ENCODE results near the gene OR5AU1.

OR5AU1 gene

GRCh38 chr14:21201732-21202462, 46.0 kb upstream of the OR5AU1 start:
- no peak overlapping the region for H3K4me3 ChIP-seq (replicated peaks; ENCODE audit: low read depth, low read length)
- TF ChIP-seq, protein P1, sequence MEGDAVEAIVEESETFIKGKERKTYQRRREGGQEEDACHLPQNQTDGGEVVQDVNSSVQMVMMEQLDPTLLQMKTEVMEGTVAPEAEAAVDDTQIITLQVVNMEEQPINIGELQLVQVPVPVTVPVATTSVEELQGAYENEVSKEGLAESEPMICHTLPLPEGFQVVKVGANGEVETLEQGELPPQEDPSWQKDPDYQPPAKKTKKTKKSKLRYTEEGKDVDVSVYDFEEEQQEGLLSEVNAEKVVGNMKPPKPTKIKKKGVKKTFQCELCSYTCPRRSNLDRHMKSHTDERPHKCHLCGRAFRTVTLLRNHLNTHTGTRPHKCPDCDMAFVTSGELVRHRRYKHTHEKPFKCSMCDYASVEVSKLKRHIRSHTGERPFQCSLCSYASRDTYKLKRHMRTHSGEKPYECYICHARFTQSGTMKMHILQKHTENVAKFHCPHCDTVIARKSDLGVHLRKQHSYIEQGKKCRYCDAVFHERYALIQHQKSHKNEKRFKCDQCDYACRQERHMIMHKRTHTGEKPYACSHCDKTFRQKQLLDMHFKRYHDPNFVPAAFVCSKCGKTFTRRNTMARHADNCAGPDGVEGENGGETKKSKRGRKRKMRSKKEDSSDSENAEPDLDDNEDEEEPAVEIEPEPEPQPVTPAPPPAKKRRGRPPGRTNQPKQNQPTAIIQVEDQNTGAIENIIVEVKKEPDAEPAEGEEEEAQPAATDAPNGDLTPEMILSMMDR (IDR thresholded peaks at IDR 0.05; ENCODE audit: low read depth, low read length, missing control alignments), result no peak
- DNase-seq (ENCODE audit: extremely low read depth, low read depth), result no peak

GRCh38 chr14:21200752-21201461, 45.0 kb upstream of the OR5AU1 start:
- H3K4me3 ChIP-seq (replicated peaks; ENCODE audit: low read depth, low read length), result no peak overlapping the region
- no peak for DNase-seq (ENCODE audit: extremely low read depth, low read depth)
- TF ChIP-seq, protein P1 (IDR thresholded peaks at IDR 0.05; ENCODE audit: low read depth, low read length, missing control alignments), result no peak

DNA sequence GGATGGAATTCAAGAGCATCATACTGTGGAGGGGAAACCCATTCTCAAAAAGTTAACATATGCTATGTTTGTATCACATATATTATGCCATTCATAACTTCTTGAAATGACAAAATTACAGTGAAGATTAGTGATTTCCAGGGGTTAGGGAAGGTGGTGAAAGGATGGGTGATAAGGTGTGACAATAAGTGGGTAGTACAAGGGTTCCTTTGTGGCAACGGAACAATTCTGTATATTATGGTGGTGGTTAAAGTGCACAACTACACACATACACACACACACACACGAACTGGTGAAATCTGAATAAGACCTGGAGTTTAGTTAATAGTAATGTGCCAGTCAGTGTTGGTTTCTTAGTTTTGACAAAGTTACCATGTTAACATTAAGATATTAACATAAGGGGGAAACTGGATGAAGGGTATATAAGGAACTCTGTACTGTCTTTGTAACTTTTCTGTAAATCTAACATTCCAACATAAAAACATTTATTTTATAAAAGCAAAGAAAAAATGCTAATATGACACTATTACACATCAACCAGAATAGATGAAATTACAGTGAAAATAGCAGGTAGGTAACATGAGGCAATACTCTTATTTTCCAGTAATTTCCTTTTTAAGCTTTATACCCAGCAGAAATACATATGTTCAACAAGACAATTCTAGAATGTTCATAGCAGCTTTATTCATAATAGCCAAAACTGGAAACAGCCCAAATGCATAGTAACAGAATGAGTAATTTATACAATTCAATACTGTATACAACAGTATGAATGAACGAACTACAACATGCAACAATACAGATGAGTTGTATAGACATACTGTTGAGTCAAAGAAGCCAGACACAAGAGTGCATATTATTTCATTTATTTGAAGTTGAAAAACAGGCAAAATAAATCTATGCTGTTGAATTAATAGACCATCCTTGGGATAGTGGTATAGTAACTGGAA, 44.0 kb upstream of the OR5AU1 start:
- DNase-seq (ENCODE audit: extremely low read depth, low read depth), result no peak
- H3K4me3 ChIP-seq (replicated peaks; ENCODE audit: low read depth, low read length), result no peak overlapping the region
- TF ChIP-seq, protein P1 (IDR thresholded peaks at IDR 0.05; ENCODE audit: low read depth, low read length, missing control alignments), result no peak

- H3K4me3 ChIP-seq (replicated peaks; ENCODE audit: low read depth, low read length), result no peak overlapping the region
- DNase-seq (ENCODE audit: extremely low read depth, low read depth), result no peak
- TF ChIP-seq, protein P1 (IDR thresholded peaks at IDR 0.05; ENCODE audit: low read depth, low read length, missing control alignments), result no peak
These were observed 41.7 kb upstream of the OR5AU1 start for GRCh38 chr14:21197418-21198205.

GRCh38 chr14:21194597-21194996, 38.7 kb upstream of the OR5AU1 start:
- TF ChIP-seq, protein P1 (IDR thresholded peaks at IDR 0.05; ENCODE audit: low read depth, low read length, missing control alignments), result no peak
- DNase-seq (ENCODE audit: extremely low read depth, low read depth), result no peak
- no peak overlapping the region for H3K4me3 ChIP-seq (replicated peaks; ENCODE audit: low read depth, low read length)

All from HFF-Myc (cell line).